IgD-negative memory B cell (primary cell): ENCODE measurements around the gene PLA2G12B. TPM values are rescaled to one million over a fixed set of nuclear protein-coding genes. Genes with fewer than 3 reads are reported as not detected.
A peak's percentile ranks its signal among the peaks of the same experiment; 100 is the strongest.
"Not testable (repeated sequence)": the region's sequence is repeated elsewhere in the genome, so short reads cannot be mapped to it uniquely, and the experiment has no call there.

Source experiments
- H3K27ac Mint-ChIP-seq, 3 donors: one replicate each; pipeline ENCODE4 v1.8.0; 2020 to 2022; ENCODE audit warnings: mild to moderate bottlenecking in 3 of 3, mixed read lengths in 3 of 3, moderate library complexity in 1 of 3
- H3K27me3 Mint-ChIP-seq: one replicate; pipeline ENCODE4 v1.8.0; 2021; ENCODE audit warnings: mixed read lengths
- H3K36me3 Mint-ChIP-seq: one replicate; pipeline ENCODE4 v1.8.0; 2020; ENCODE audit warnings: mild to moderate bottlenecking, mixed read lengths
- H3K4me1 Mint-ChIP-seq, 3 donors: one replicate each; pipeline ENCODE4 v1.8.0; 2020 to 2022; ENCODE audit warnings: mixed read lengths in 3 of 3, mild to moderate bottlenecking in 1 of 3
- H3K4me3 Mint-ChIP-seq, 4 donors: one replicate each; pipeline ENCODE4 v1.8.0; 2020 to 2022; ENCODE audit warnings: mild to moderate bottlenecking in 4 of 4, mixed read lengths in 4 of 4, moderate library complexity in 3 of 4
- H3K9me3 Mint-ChIP-seq, 3 donors: one replicate each; pipeline ENCODE4 v1.8.0; 2020 to 2021; ENCODE audit warnings: mixed read lengths in 3 of 3, mild to moderate bottlenecking in 1 of 3
- polyA plus RNA-seq: library from polyadenylated mRNA; unstranded; fragments of 300-500 nt; fragmentation: Illumina TruSeq; gene quantifications from one replicate; pipeline ENCODE4 v1.2.3, GENCODE V29; 2021

PLA2G12B gene
- polyA plus RNA-seq, 1 donor from 2014 or later = not detected

GRCh38 chr10:72918352-72918751 lies 36.3 kb downstream of the PLA2G12B start:
- H3K27me3 Mint-ChIP-seq = peaks cover 11% of the 10 kb centered on the region
- peaks cover 7 to 19% (median 17%) of the 10 kb centered on the region in 3 donors for H3K9me3 Mint-ChIP-seq
- H3K4me3 Mint-ChIP-seq = no peak overlapping the region
- H3K36me3 Mint-ChIP-seq = peaks cover 3% of the 10 kb centered on the region
- H3K27ac Mint-ChIP-seq = no peak overlapping the region
- H3K4me1 Mint-ChIP-seq = peaks cover 0 to 1% (median 0%) of the 10 kb centered on the region in 3 donors

GRCh38 chr10:72917803-72918332 lies 36.7 kb downstream of the PLA2G12B start:
- not testable (repeated sequence) for H3K27ac Mint-ChIP-seq, H3K4me1 Mint-ChIP-seq

GRCh38 chr10:72917201-72917600 lies 37.4 kb downstream of the PLA2G12B start:
- Mint-ChIP-seq H3K9me3 (peaks cover 4 to 15% (median 14%) of the 10 kb centered on the region in 3 donors), H3K27me3 (peaks cover 11% of the 10 kb centered on the region)
- not testable (repeated sequence) for H3K36me3 Mint-ChIP-seq, H3K4me3 Mint-ChIP-seq, H3K4me1 Mint-ChIP-seq, H3K27ac Mint-ChIP-seq

More at GRCh38 chr10:72917803-72918332, 36.7 kb downstream of the PLA2G12B start:
- Mint-ChIP-seq H3K27me3 (peaks cover 11% of the 10 kb centered on the region), H3K9me3 (peaks cover 7 to 19% (median 17%) of the 10 kb centered on the region in 3 donors)
- H3K36me3 Mint-ChIP-seq, H3K4me3 Mint-ChIP-seq: not testable (repeated sequence)

- Mint-ChIP-seq H3K9me3 (no peaks in the 10 kb centered on the region), H3K36me3 (no peaks in the 10 kb centered on the region), H3K4me1 (peaks cover 0 to 1% (median 0%) of the 10 kb centered on the region in 3 donors), H3K27me3 (peaks cover 2% of the 10 kb centered on the region), H3K4me3 (no peak overlapping the region), H3K27ac (no peak overlapping the region)
Measured at GRCh38 chr10:72913287-72913686, 41.3 kb downstream of the PLA2G12B start.

GRCh38 chr10:72912736-72913135 lies 41.9 kb downstream of the PLA2G12B start:
- H3K27ac Mint-ChIP-seq = no peak overlapping the region
- H3K4me1 Mint-ChIP-seq = no peaks in the 10 kb centered on the region
- no peaks in the 10 kb centered on the region for H3K27me3 Mint-ChIP-seq
- no peaks in the 10 kb centered on the region for H3K9me3 Mint-ChIP-seq
- no peak overlapping the region for H3K4me3 Mint-ChIP-seq
- H3K36me3 Mint-ChIP-seq = no peaks in the 10 kb centered on the region

- Mint-ChIP-seq H3K27ac (no peak overlapping the region), H3K9me3 (no peaks in the 10 kb centered on the region), H3K4me3 (no peak overlapping the region), H3K4me1 (no peaks in the 10 kb centered on the region), H3K27me3 (no peaks in the 10 kb centered on the region), H3K36me3 (no peaks in the 10 kb centered on the region)
Measured at GRCh38 chr10:72911758-72912157, 42.8 kb downstream of the PLA2G12B start.

- Mint-ChIP-seq H3K4me3 (no peak overlapping the region), H3K9me3 (no peaks in the 10 kb centered on the region), H3K27me3 (no peaks in the 10 kb centered on the region), H3K36me3 (no peaks in the 10 kb centered on the region), H3K4me1 (no peaks in the 10 kb centered on the region), H3K27ac (no peak overlapping the region)
Measured at GRCh38 chr10:72910705-72911104, 43.9 kb downstream of the PLA2G12B start.

- no peak overlapping the region for H3K27ac Mint-ChIP-seq
- H3K27me3 Mint-ChIP-seq = no peaks in the 10 kb centered on the region
- H3K36me3 Mint-ChIP-seq = no peaks in the 10 kb centered on the region
- no peaks in the 10 kb centered on the region for H3K4me1 Mint-ChIP-seq
- H3K9me3 Mint-ChIP-seq = no peaks in the 10 kb centered on the region
- no peak overlapping the region for H3K4me3 Mint-ChIP-seq
Measured at GRCh38 chr10:72906446-72906845, 48.2 kb downstream of the PLA2G12B start.

GRCh38 chr10:72904806-72905205 lies 49.8 kb downstream of the PLA2G12B start:
- Mint-ChIP-seq H3K4me3 (peak overlapping the region in 1 of 4 donors; percentile 43), H3K9me3 (no peaks in the 10 kb centered on the region), H3K27me3 (no peaks in the 10 kb centered on the region), H3K4me1 (no peaks in the 10 kb centered on the region), H3K27ac (no peak overlapping the region), H3K36me3 (no peaks in the 10 kb centered on the region)

- H3K9me3 Mint-ChIP-seq, H3K27ac Mint-ChIP-seq: not testable (repeated sequence)
Measured at GRCh38 chr10:72903941-72904446, 50.6 kb downstream of the PLA2G12B start.

GRCh38 chr10:72899545-72899944 lies 55.1 kb downstream of the PLA2G12B start:
- Mint-ChIP-seq H3K4me3 (no peak overlapping the region), H3K27ac (no peak overlapping the region), H3K9me3 (no peaks in the 10 kb centered on the region), H3K4me1 (no peaks in the 10 kb centered on the region), H3K36me3 (no peaks in the 10 kb centered on the region), H3K27me3 (no peaks in the 10 kb centered on the region)

More at GRCh38 chr10:72903941-72904446, 50.6 kb downstream of the PLA2G12B start:
- not testable (repeated sequence) for H3K36me3 Mint-ChIP-seq, H3K4me1 Mint-ChIP-seq, H3K27me3 Mint-ChIP-seq, H3K4me3 Mint-ChIP-seq

GRCh38 chr10:72898616-72899015 lies 56.0 kb downstream of the PLA2G12B start:
- Mint-ChIP-seq H3K36me3 (peaks cover 3% of the 10 kb centered on the region), H3K4me3 (no peak overlapping the region), H3K9me3 (no peaks in the 10 kb centered on the region), H3K4me1 (no peaks in the 10 kb centered on the region), H3K27ac (no peak overlapping the region), H3K27me3 (no peaks in the 10 kb centered on the region)

- H3K9me3 Mint-ChIP-seq = no peaks in the 10 kb centered on the region
- no peak overlapping the region for H3K27ac Mint-ChIP-seq
- no peaks in the 10 kb centered on the region for H3K4me1 Mint-ChIP-seq
- H3K27me3 Mint-ChIP-seq = no peaks in the 10 kb centered on the region
- H3K36me3 Mint-ChIP-seq = peaks cover 3% of the 10 kb centered on the region
- H3K4me3 Mint-ChIP-seq = no peak overlapping the region
Measured at GRCh38 chr10:72895236-72895850, 59.3 kb downstream of the PLA2G12B start.

GRCh38 chr10:72893136-72893798 lies 61.3 kb downstream of the PLA2G12B start, which contains the start of gene OIT3:
Gene OIT3, plus strand, starts transcription at chr10:72893739. Its CDS starts 60 bp downstream, at chr10:72893799.
- H3K27ac Mint-ChIP-seq = no peak within 1 kb of the TSS
- H3K4me1 Mint-ChIP-seq = no peaks in the 10 kb centered on the region
- H3K27me3 Mint-ChIP-seq = no peaks in the 10 kb centered on the region
- no peaks in the 10 kb centered on the region for H3K9me3 Mint-ChIP-seq
- H3K4me3 Mint-ChIP-seq = peak within 1 kb of the TSS in 1 of 4 donors; percentile 37
- H3K36me3 Mint-ChIP-seq = peaks cover 6% of the 10 kb centered on the region

- Mint-ChIP-seq H3K4me1 (peaks cover 0 to 6% (median 3%) of the 10 kb centered on the region in 3 donors), H3K27ac (no peak overlapping the region), H3K36me3 (peaks cover 9% of the 10 kb centered on the region), H3K27me3 (no peaks in the 10 kb centered on the region), H3K4me3 (no peak overlapping the region), H3K9me3 (no peaks in the 10 kb centered on the region)
Measured at GRCh38 chr10:72890086-72890485, 64.5 kb downstream of the PLA2G12B start.
